CD4-positive, alpha-beta T cell treated with Interleukin-1 beta for 1 hour (primary cell): ENCODE data around the gene ZNF846.
"Not testable (repeated sequence)": the region's sequence is repeated elsewhere in the genome, so short reads cannot be mapped to it uniquely, and the experiment has no call there.

ENCODE experiments used
- DNase-seq, 2 donors: peaks; one replicate each; pipeline ENCODE4 v3.0.0-alpha.2; 2020 to 2022

ZNF846 gene

GRCh38 chr19:9782338-9782737 lies 13.8 kb upstream of the ZNF846 start:
- no peak for DNase-seq

- no peak for DNase-seq
Measured at GRCh38 chr19:9757544-9758501, 10.7 kb downstream of the ZNF846 start.

GRCh38 chr19:9752701-9753443 lies 15.7 kb downstream of the ZNF846 start:
- no peak for DNase-seq

GRCh38 chr19:9751446-9751845 lies 17.1 kb downstream of the ZNF846 start:
- no peak for DNase-seq

- DNase-seq, result no peak
Measured at GRCh38 chr19:9741476-9742171, 26.9 kb downstream of the ZNF846 start.

- no peak for DNase-seq
Measured at GRCh38 chr19:9735986-9736385, 32.6 kb downstream of the ZNF846 start.

- not testable (repeated sequence) for DNase-seq
Measured at GRCh38 chr19:9730056-9730455, 38.5 kb downstream of the ZNF846 start.

- DNase-seq, result no peak
Measured at GRCh38 chr19:9729162-9729561, 39.4 kb downstream of the ZNF846 start.

GRCh38 chr19:9727644-9728043 lies 40.9 kb downstream of the ZNF846 start:
- DNase-seq, result no peak

GRCh38 chr19:9725508-9726201 lies 42.9 kb downstream of the ZNF846 start:
- not testable (repeated sequence) for DNase-seq

GRCh38 chr19:9724157-9724556 lies 44.4 kb downstream of the ZNF846 start:
- no peak for DNase-seq

GRCh38 chr19:9721861-9722260 lies 46.7 kb downstream of the ZNF846 start:
- DNase-seq, result no peak

GRCh38 chr19:9720541-9720940 lies 48.0 kb downstream of the ZNF846 start:
- no peak for DNase-seq

- no peak for DNase-seq
Measured at GRCh38 chr19:9711815-9712214, 56.7 kb downstream of the ZNF846 start.

GRCh38 chr19:9709305-9709704 lies 59.2 kb downstream of the ZNF846 start:
- DNase-seq, result no peak

- no peak for DNase-seq
Measured at GRCh38 chr19:9705836-9706235, 62.7 kb downstream of the ZNF846 start.

GRCh38 chr19:9702186-9702585 lies 66.4 kb downstream of the ZNF846 start:
- DNase-seq, result no peak
